ENCODE data around the gene RHBDD3.

Gene RHBDD3

GRCh38 chr22:29306175-29306834 is 38.5 kb upstream of the RHBDD3 start, which contains the start of gene GAS2L1:
Gene GAS2L1, plus strand, starts transcription at chr22:29306650. Its CDS starts 1,456 bp downstream, at chr22:29308106.
- no peak for DNase-seq

GRCh38 chr22:29305836-29306174 is 38.0 kb upstream of the RHBDD3 start:
- DNase-seq: no peak

GRCh38 chr22:29302681-29303465 is 35.1 kb upstream of the RHBDD3 start:
- no peak for DNase-seq

GRCh38 chr22:29302402-29302680 is 34.6 kb upstream of the RHBDD3 start:
- DNase-seq: no peak

- DNase-seq: no peak
These were observed 34.1 kb upstream of the RHBDD3 start for GRCh38 chr22:29301716-29302401.

- DNase-seq: no peak
These were observed 33.2 kb upstream of the RHBDD3 start for GRCh38 chr22:29300807-29301601.

GRCh38 chr22:29300467-29300806 is 32.7 kb upstream of the RHBDD3 start:
- no peak for DNase-seq

- no peak for DNase-seq
These were observed 31.5 kb upstream of the RHBDD3 start for GRCh38 chr22:29299136-29299900.

GRCh38 chr22:29298641-29299040 is 30.9 kb upstream of the RHBDD3 start:
- DNase-seq: no peak

GRCh38 chr22:29292379-29292778 is 24.6 kb upstream of the RHBDD3 start:
- DNase-seq: no peak

GRCh38 chr22:29291215-29291614 is 23.4 kb upstream of the RHBDD3 start:
- no peak for DNase-seq

GRCh38 chr22:29290061-29290460 is 22.3 kb upstream of the RHBDD3 start:
- DNase-seq: no peak

- no peak for DNase-seq
These were observed 21.1 kb upstream of the RHBDD3 start for GRCh38 chr22:29288837-29289236.

GRCh38 chr22:29284196-29284595 is 16.4 kb upstream of the RHBDD3 start:
- DNase-seq: no peak

- no peak for DNase-seq
These were observed 10.1 kb upstream of the RHBDD3 start for GRCh38 chr22:29277927-29278326.

GRCh38 chr22:29275819-29276565 is 8.2 kb upstream of the RHBDD3 start:
- no peak for DNase-seq

GRCh38 chr22:29275167-29275566 is 7.4 kb upstream of the RHBDD3 start:
- DNase-seq: no peak

- no peak for DNase-seq
These were observed 4.8 kb upstream of the RHBDD3 start for GRCh38 chr22:29272624-29273023.

GRCh38 chr22:29270475-29271271 is 2.9 kb upstream of the RHBDD3 start:
- no peak for DNase-seq

- no peak for DNase-seq
These were observed 2.1 kb upstream of the RHBDD3 start for GRCh38 chr22:29269731-29270474.

All from activated naive CD4-positive, alpha-beta T cell (primary cell).